Sigmoid colon (tissue), 7 donors: ENCODE measurements around the gene PRUNE2. TPM values are rescaled to one million over a fixed set of nuclear protein-coding genes. Genes with fewer than 3 reads are reported as not detected.

Experiments
- DNase-seq: peaks from one replicate; pipeline ENCODE4 v3.0.0-alpha.2; 2019
- H3K27ac ChIP-seq, 4 donors: fragments of 200-600 bp; sonication (generic); one replicate each; pipeline ENCODE4 v1.5.1; 2016 to 2019; ENCODE audit warnings: mild to moderate bottlenecking in 1 of 4
- H3K27me3 ChIP-seq, 3 donors: fragments of 200-600 bp; sonication (generic); one replicate each; pipeline ENCODE4 v1.5.1; 2019; ENCODE audit warnings: mild to moderate bottlenecking in 1 of 3
- H3K36me3 ChIP-seq, 4 donors: fragments of 200-600 bp; sonication (generic); one replicate each; pipeline ENCODE4 v1.5.1; 2016 to 2019
- H3K4me1 ChIP-seq, 4 donors: fragments of 200-600 bp; sonication (generic); one replicate each; pipeline ENCODE4 v1.5.1; 2017 to 2019
- H3K4me3 ChIP-seq, 4 donors: fragments of 200-600 bp; sonication (generic); one replicate each; pipeline ENCODE4 v1.5.1; 2017 to 2019; ENCODE audit warnings: mild to moderate bottlenecking in 2 of 4, moderate library complexity in 1 of 4
- H3K9me3 ChIP-seq, 4 donors: fragments of 200-600 bp in 3 of 4; sonication (generic) in 3 of 4; one replicate each; pipeline versions ENCODE4 v1.5.1 to v1.6.1; 2013 to 2019
- EP300 ChIP-seq, 4 donors: sonication (generic); formaldehyde crosslinking; IDR thresholded peaks; one replicate each; pipeline ENCODE4 v1.6.1; 2017; ENCODE audit warnings: antibody characterized with exemption in 4 of 4
- POLR2A ChIP-seq, 2 donors: fragments of 450-650 bp; IDR thresholded peaks; one replicate each; pipeline ENCODE4 v1.6.1; 2016; ENCODE audit warnings: antibody characterized with exemption in 2 of 2, mild to moderate bottlenecking in 2 of 2, moderate library complexity in 2 of 2
- POLR2AphosphoS5 ChIP-seq, 4 donors: sonication (generic); formaldehyde crosslinking; IDR thresholded peaks; one replicate each; pipeline ENCODE4 v1.6.1; 2017; ENCODE audit warnings: antibody characterized with exemption in 4 of 4
- WGBS, 2 donors: extraction: QIAGEN DNeasy Blood & Tissue Kit; methylation state at CpG; one replicate each; pipeline ENCODE4 v1.1.7; 2013; 5-methylcytosine and 5-hydroxymethylcytosine counted together
- intact Hi-C: fragments of 100-400 bp; cut with DNase I; formaldehyde crosslinking; loops from one replicate; pipeline ENCODE4 v1.15.1; 2023
- polyA plus RNA-seq, 3 donors: library from polyadenylated mRNA; stranded (reverse); fragments of 200-250 nt; gene quantifications; one replicate each; pipeline ENCODE4 v1.2.3, GENCODE V29; 2013
- total RNA-seq, 4 donors: library from RNA; depleted of rRNA; stranded (reverse); fragments of >200 nt; gene quantifications; one replicate each; pipeline ENCODE4 v1.1.0, GENCODE V29; 2016
- TF ChIP-seq, protein P1 (sequence below), 4 experiments: fragments of 450-650 bp in 3 of 4; fragments of 200-600 bp in 1 of 4; IDR thresholded peaks; one replicate each; pipeline ENCODE4 v1.5.1; 2016 to 2019; ENCODE audit warnings: antibody characterized with exemption in 4 of 4, mild to moderate bottlenecking in 3 of 4, moderate library complexity in 2 of 4
- donor health status: healthy with polysubstance abuse.
- donor health status: Bipolar disorder and iron deficiency.
- donor health status: healthy.

The PRUNE2 gene
- total and polyA plus RNA-seq, 7 donors, result 7.4 to 536 (median 440) TPM

DNA sequence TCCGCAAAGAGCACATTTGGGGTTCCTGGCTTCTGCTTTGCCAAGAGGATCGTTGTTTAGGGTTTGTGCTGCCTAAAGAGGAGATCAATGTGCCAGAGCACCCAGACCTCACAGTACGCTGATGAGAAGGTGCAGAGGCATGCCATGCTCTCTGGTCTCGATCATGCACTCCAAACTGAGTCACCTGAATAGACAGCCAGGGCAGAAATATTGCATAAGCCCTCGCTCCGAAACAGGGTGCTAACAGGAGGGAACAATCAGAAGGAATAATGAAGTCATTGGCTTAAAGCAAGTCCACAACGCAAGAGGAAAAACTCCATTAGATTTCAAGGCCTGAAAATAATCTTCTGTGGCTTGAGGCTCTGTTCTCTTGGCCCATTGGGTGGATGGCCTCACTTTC, 322.7 kb downstream of the PRUNE2 start:
- Histone ChIP-seq H3K36me3 (no peaks in the 10 kb centered on the region), H3K4me1 (no peaks in the 10 kb centered on the region), H3K9me3 (no peaks in the 10 kb centered on the region), H3K27ac (no peak overlapping the region), H3K27me3 (no peaks in the 10 kb centered on the region), H3K4me3 (no peak overlapping the region)
- TF ChIP-seq POLR2A (IDR thresholded peaks at IDR 0.05) (no peak), EP300 (IDR thresholded peaks at IDR 0.05) (no peak), POLR2AphosphoS5 (IDR thresholded peaks at IDR 0.05) (no peak)
- TF ChIP-seq, protein P1, sequence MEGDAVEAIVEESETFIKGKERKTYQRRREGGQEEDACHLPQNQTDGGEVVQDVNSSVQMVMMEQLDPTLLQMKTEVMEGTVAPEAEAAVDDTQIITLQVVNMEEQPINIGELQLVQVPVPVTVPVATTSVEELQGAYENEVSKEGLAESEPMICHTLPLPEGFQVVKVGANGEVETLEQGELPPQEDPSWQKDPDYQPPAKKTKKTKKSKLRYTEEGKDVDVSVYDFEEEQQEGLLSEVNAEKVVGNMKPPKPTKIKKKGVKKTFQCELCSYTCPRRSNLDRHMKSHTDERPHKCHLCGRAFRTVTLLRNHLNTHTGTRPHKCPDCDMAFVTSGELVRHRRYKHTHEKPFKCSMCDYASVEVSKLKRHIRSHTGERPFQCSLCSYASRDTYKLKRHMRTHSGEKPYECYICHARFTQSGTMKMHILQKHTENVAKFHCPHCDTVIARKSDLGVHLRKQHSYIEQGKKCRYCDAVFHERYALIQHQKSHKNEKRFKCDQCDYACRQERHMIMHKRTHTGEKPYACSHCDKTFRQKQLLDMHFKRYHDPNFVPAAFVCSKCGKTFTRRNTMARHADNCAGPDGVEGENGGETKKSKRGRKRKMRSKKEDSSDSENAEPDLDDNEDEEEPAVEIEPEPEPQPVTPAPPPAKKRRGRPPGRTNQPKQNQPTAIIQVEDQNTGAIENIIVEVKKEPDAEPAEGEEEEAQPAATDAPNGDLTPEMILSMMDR (IDR thresholded peaks at IDR 0.05), result no peak
- no peak for DNase-seq
- intact Hi-C loops, result no loop called here
- 93 to 95% methylated on average over 7 of the region's 7 CpGs for WGBS, 2 donors

DNA sequence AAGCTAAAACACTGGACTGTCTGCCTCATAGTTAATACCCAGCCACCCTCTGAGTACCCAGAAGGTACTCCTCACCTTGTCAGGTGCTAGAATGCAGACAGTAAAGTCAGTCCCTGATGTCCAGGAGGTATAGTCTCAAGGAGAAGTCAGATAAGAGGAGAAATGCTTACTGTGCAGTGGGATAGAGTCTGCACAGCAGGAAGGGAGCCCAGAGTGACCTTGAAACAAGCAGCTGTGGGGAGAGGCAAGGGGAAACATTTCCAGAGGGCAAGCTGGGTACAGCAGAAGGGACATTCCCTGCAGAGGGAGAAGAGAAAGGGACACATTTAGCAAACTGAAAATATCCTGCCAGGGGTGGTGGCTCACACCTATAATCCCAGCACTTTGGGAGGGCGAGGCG, 324.2 kb downstream of the PRUNE2 start:
- Histone ChIP-seq H3K27me3 (no peaks in the 10 kb centered on the region), H3K36me3 (no peaks in the 10 kb centered on the region), H3K27ac (no peak overlapping the region), H3K9me3 (no peaks in the 10 kb centered on the region), H3K4me3 (no peak overlapping the region), H3K4me1 (no peaks in the 10 kb centered on the region)
- TF ChIP-seq, protein P1 (IDR thresholded peaks at IDR 0.05), result no peak
- TF ChIP-seq POLR2A (IDR thresholded peaks at IDR 0.05) (no peak), POLR2AphosphoS5 (IDR thresholded peaks at IDR 0.05) (no peak), EP300 (IDR thresholded peaks at IDR 0.05) (no peak)
- no peak for DNase-seq
- intact Hi-C loops, result no loop called here
- WGBS, 2 donors, result 71 to 88% methylated on average over 2 of the region's 2 CpGs

DNA sequence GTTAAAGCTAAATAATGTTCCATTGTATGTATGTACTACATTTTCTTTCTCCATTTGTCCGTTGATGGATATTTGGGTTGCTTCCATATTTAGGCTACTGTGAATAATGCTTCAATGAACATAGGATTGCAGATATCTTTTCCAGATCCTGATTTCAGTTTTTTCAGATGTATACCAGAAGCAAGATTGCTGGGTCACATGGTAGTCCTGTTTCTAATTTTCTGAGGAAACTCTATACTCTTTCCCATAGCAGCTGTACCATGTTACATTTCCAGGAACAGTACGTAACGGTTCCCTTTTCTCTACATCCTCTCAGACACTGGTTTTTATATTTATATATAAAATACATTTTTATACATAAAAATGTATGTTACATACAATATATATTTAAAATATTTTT, 325.1 kb downstream of the PRUNE2 start:
- no peak overlapping the region for H3K4me3 ChIP-seq
- H3K36me3 ChIP-seq, result no peaks in the 10 kb centered on the region
- DNase-seq, result no peak
- no peaks in the 10 kb centered on the region for H3K4me1 ChIP-seq
- H3K27ac ChIP-seq, result no peak overlapping the region
- WGBS, 2 donors, result 75 to 87% methylated on average over 3 of the region's 3 CpGs
- H3K9me3 ChIP-seq, result no peaks in the 10 kb centered on the region
- no peaks in the 10 kb centered on the region for H3K27me3 ChIP-seq
- TF ChIP-seq POLR2AphosphoS5 (IDR thresholded peaks at IDR 0.05) (no peak), EP300 (IDR thresholded peaks at IDR 0.05) (no peak), POLR2A (IDR thresholded peaks at IDR 0.05) (no peak)
- TF ChIP-seq, protein P1 (IDR thresholded peaks at IDR 0.05), result no peak
- intact Hi-C loops, result no loop called here

DNA sequence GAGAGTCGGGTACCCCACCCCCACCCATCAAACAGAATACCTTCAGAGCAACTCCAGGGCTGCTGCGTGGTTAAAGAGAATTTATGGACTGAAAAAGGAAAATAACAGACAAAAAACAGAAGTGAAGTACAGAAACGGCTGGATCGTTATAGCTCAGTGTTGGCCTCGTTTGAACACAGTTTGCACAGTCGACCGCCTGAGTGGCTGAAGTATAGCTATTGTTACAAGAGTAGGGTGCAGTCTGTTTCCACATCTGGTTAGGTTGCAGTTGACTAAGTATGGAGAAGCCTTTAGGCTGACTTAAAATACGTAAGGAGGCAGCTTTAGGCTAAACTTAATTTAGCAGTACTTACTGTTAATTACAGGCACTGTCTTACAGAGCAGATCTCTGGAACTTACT, 325.7 kb downstream of the PRUNE2 start:
- Histone ChIP-seq H3K27ac (no peak overlapping the region), H3K27me3 (no peaks in the 10 kb centered on the region), H3K4me1 (no peaks in the 10 kb centered on the region), H3K4me3 (no peak overlapping the region), H3K36me3 (no peaks in the 10 kb centered on the region), H3K9me3 (no peaks in the 10 kb centered on the region)
- intact Hi-C loops, result no loop called here
- DNase-seq, result no peak
- TF ChIP-seq EP300 (IDR thresholded peaks at IDR 0.05), result no peak
- 36 to 56% methylated on average over 8 of the region's 8 CpGs for WGBS, 2 donors

DNA sequence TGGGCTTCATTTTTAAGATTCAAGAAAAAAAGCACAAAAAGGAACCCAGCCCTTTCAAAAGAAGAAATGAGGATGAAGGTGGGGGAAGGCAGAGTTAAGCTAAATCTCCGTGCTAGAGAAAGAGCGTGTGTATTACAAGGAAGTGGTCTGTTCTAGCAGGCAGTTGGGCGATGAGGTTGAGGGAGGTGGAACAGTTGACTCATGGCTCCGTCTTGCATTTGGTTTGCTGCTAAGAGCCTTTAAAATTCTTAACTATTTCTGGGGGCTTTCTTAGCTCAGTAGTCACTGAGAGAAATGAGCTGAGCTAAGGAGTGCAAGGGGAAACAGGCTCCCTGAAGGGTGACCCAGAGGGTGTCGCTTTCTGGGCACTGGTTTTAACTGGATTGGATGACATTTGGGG, 329.6 kb downstream of the PRUNE2 start:
- TF ChIP-seq POLR2A (IDR thresholded peaks at IDR 0.05) (no peak), POLR2AphosphoS5 (IDR thresholded peaks at IDR 0.05) (no peak), EP300 (IDR thresholded peaks at IDR 0.05) (no peak)
- TF ChIP-seq, protein P1 (IDR thresholded peaks at IDR 0.05), result no peak
- H3K4me3 ChIP-seq, result no peak overlapping the region
- no peak overlapping the region for H3K27ac ChIP-seq
- no peaks in the 10 kb centered on the region for H3K36me3 ChIP-seq
- no peaks in the 10 kb centered on the region for H3K9me3 ChIP-seq
- no peaks in the 10 kb centered on the region for H3K4me1 ChIP-seq
- H3K27me3 ChIP-seq, result peaks cover 0 to 23% (median 0%) of the 10 kb centered on the region in 3 donors
- peak; percentile 68 for DNase-seq
- intact Hi-C loops, result no loop called here
- WGBS, 2 donors, result 54 to 87% methylated on average over 5 of the region's 5 CpGs
